Esophagus muscularis mucosa (tissue), 3 donors: ENCODE measurements around the gene ADAD1.

Experiments used
- CTCF ChIP-seq, 3 experiments: fragments of 200-600 bp in 2 of 3; fragments of 450-650 bp in 1 of 3; sonication (generic) in 2 of 3; IDR thresholded peaks; one replicate each; pipeline ENCODE4 v1.5.1; 2017 to 2019; ENCODE audit warnings: antibody characterized with exemption in 3 of 3, mild to moderate bottlenecking in 2 of 3, moderate library complexity in 1 of 3
- POLR2A ChIP-seq: fragments of 450-650 bp; IDR thresholded peaks from one replicate; pipeline ENCODE4 v1.6.1; 2017; ENCODE audit warnings: antibody characterized with exemption, moderate library complexity, mild to moderate bottlenecking, low read depth
- POLR2AphosphoS5 ChIP-seq, 2 donors: sonication (generic); formaldehyde crosslinking; IDR thresholded peaks; one replicate each; pipeline ENCODE4 v1.6.1; 2017; ENCODE audit warnings: antibody characterized with exemption in 2 of 2

GRCh38 chr4:122456231-122457116, 77.7 kb downstream of the ADAD1 start, which contains the start of gene IL2:
- TF ChIP-seq CTCF (IDR thresholded peaks at IDR 0.05) (no peak), POLR2A (no peak), POLR2AphosphoS5 (IDR thresholded peaks at IDR 0.05) (no peak)
